ENCODE results near the gene IQCE.

IQCE gene

GRCh38 chr7:2644220-2644561 is 85.4 kb downstream of the IQCE start:
- in situ Hi-C loops (cut with MboI; ENCODE audit: low sequenced_read_pairs): no loop called here

- in situ Hi-C loops (cut with MboI; ENCODE audit: low sequenced_read_pairs): no loop called here
Measured at GRCh38 chr7:2644562-2645273, 85.9 kb downstream of the IQCE start.

GRCh38 chr7:2645274-2645868 is 86.6 kb downstream of the IQCE start:
- in situ Hi-C loops (cut with MboI; ENCODE audit: low sequenced_read_pairs): no loop called here

- in situ Hi-C loops (cut with MboI; ENCODE audit: low sequenced_read_pairs): no loop called here
Measured at GRCh38 chr7:2646336-2646679, 87.5 kb downstream of the IQCE start.

- in situ Hi-C loops (cut with MboI; ENCODE audit: low sequenced_read_pairs): no loop called here
Measured at GRCh38 chr7:2646680-2647571, 88.1 kb downstream of the IQCE start.

- in situ Hi-C loops (cut with MboI; ENCODE audit: low sequenced_read_pairs): no loop called here
Measured at GRCh38 chr7:2647594-2648172, 88.9 kb downstream of the IQCE start.

GRCh38 chr7:2649139-2649838 is 90.5 kb downstream of the IQCE start:
- in situ Hi-C loops (cut with MboI; ENCODE audit: low sequenced_read_pairs): no loop called here

- in situ Hi-C loops (cut with MboI; ENCODE audit: low sequenced_read_pairs): no loop called here
Measured at GRCh38 chr7:2649991-2650390, 91.2 kb downstream of the IQCE start.

GRCh38 chr7:2650451-2650850 is 91.7 kb downstream of the IQCE start:
- in situ Hi-C loops (cut with MboI; ENCODE audit: low sequenced_read_pairs): no loop called here

GRCh38 chr7:2651336-2651735 is 92.6 kb downstream of the IQCE start:
- in situ Hi-C loops (cut with MboI; ENCODE audit: low sequenced_read_pairs): no loop called here

GRCh38 chr7:2651847-2652735 is 93.3 kb downstream of the IQCE start:
- in situ Hi-C loops (cut with MboI; ENCODE audit: low sequenced_read_pairs): no loop called here

- in situ Hi-C loops (cut with MboI; ENCODE audit: low sequenced_read_pairs): no loop called here
Measured at GRCh38 chr7:2652736-2653060, 93.9 kb downstream of the IQCE start.

- in situ Hi-C loops (cut with MboI; ENCODE audit: low sequenced_read_pairs): no loop called here
Measured at GRCh38 chr7:2654059-2654458, 95.3 kb downstream of the IQCE start.

- in situ Hi-C loops (cut with MboI; ENCODE audit: low sequenced_read_pairs): no loop called here
Measured at GRCh38 chr7:2655870-2656614, 97.3 kb downstream of the IQCE start.

- in situ Hi-C loops (cut with MboI; ENCODE audit: low sequenced_read_pairs): no loop called here
Measured at GRCh38 chr7:2657208-2657607, 98.4 kb downstream of the IQCE start.

- in situ Hi-C loops (cut with MboI; ENCODE audit: low sequenced_read_pairs): no loop called here
Measured at GRCh38 chr7:2657920-2658671, 99.3 kb downstream of the IQCE start.

GRCh38 chr7:2658941-2659340 is 100.2 kb downstream of the IQCE start:
- in situ Hi-C loops (cut with MboI; ENCODE audit: low sequenced_read_pairs): no loop called here

GRCh38 chr7:2659556-2660358 is 101.0 kb downstream of the IQCE start:
- in situ Hi-C loops (cut with MboI; ENCODE audit: low sequenced_read_pairs): no loop called here
